ENCODE measurements around the gene BTNL3.

BTNL3 gene

DNA sequence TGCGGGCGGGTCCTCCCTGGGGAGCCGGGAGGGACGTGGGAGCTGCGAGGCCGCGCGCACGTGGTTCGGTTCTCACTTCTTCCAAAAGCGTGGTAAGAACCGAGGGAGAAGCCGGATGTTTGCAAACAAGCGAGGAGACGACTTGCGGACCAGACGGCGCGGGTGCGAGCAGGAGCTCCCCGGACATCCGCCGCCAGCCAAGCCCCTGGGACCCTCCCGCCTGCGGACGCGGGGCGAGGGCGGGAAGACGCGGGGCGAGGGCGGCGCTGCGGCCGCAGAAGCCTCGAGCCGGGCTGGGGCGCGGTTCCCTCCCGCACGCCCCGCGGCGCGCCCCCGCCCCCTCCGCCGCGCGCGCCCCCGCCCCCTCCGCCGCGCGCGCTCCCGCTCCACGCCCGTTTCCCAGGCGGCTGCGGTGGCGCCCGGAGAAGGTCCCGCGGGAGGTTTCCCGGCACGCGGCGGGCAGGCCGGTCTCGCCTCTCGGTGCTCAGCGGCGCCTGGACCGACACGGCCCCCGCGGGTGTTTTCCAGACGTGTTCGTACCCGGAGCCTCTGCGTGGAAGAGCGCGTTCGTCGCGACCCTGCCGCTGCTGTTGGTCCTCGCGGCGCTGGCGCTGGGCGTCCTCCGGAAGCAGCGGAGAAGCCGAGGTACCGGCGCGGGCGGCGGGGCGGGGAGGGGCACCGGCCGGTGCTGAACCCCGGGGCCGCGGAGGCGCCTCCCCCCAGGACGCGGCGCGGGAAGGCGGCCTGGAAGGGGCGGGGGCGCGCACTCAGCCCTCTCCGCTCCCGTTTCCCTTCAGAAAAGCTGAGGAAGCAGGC, 64.2 kb downstream of the BTNL3 start:
- Mint-ChIP-seq H3K9me3 (peaks cover 2% of the 10 kb centered on the region), H3K27ac (no peak overlapping the region)

DNA sequence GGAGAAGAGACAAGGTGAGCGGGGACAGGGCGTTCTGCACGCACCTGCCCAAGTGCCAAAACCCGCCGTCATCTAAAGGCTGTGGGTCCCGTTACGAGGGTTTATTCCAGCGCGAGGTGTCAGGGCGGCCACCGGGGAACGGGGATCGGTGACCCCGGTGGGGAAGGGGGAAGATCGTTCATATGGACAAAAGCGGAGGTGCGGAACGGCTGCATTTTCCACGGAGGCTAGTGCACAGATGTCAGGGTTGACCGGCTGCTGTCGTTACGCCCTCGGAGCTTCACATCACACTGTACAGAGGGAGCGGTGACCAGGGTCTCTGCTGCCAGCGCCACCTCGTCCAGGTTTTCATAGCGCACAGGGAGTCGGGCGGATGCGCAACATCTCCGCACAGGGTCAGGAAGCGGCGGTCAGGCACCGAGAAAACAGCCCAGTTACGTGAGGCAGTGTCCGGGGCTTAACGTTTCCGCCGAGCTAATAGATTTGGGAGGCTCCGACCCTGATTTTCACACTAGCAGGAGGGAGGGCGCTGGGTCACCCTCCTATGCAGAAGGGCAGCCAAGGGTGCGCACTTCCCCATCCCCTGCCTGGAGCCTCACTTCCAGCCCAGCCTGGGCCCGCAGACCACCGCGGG, 65.0 kb downstream of the BTNL3 start:
- Mint-ChIP-seq H3K4me3 (peak overlapping the region; percentile 69 to 79 (median 79)), H3K36me3 (ENCODE audit: low read depth) (no peaks in the 10 kb centered on the region), H3K4me1 (peaks cover 26% of the 10 kb centered on the region), H3K9me3 (peaks cover 2% of the 10 kb centered on the region), H3K27me3 (ENCODE audit: low read depth) (peaks cover 96% of the 10 kb centered on the region), H3K27ac (no peak overlapping the region)
- TF ChIP-seq, protein P1, sequence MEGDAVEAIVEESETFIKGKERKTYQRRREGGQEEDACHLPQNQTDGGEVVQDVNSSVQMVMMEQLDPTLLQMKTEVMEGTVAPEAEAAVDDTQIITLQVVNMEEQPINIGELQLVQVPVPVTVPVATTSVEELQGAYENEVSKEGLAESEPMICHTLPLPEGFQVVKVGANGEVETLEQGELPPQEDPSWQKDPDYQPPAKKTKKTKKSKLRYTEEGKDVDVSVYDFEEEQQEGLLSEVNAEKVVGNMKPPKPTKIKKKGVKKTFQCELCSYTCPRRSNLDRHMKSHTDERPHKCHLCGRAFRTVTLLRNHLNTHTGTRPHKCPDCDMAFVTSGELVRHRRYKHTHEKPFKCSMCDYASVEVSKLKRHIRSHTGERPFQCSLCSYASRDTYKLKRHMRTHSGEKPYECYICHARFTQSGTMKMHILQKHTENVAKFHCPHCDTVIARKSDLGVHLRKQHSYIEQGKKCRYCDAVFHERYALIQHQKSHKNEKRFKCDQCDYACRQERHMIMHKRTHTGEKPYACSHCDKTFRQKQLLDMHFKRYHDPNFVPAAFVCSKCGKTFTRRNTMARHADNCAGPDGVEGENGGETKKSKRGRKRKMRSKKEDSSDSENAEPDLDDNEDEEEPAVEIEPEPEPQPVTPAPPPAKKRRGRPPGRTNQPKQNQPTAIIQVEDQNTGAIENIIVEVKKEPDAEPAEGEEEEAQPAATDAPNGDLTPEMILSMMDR (IDR thresholded peaks at IDR 0.05; ENCODE audit: unreplicated experiment in 3 of 3) = no peak

More for the DNA sequence above, 64.2 kb downstream of the BTNL3 start:
- Mint-ChIP-seq H3K4me3 (peak overlapping the region; percentile 83 to 84 (median 83)), H3K36me3 (ENCODE audit: low read depth) (peaks cover 3% of the 10 kb centered on the region), H3K27me3 (ENCODE audit: low read depth) (peaks cover 92% of the 10 kb centered on the region), H3K4me1 (peaks cover 26% of the 10 kb centered on the region)
- TF ChIP-seq, protein P1 (IDR thresholded peaks at IDR 0.05; ENCODE audit: unreplicated experiment in 3 of 3) = no peak

DNA sequence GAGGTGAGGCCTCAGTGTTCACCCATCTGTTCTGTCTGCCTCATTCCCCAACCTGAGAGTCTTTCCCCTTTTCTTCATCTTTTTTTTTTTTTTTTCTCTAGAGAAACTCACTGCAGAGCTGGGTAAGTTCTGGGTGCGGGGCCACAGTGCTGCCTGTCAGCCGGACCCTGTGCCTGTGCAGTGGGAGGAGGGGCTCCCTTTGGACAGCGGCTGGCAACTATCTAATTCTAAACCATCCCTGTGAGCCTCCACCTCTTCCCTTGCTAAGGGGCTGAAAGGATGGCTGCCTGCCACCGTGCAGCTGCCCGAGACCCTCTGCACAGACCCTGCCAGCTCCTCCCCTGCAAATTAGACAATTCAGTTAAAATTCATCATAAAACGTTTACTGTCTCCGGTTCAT, 65.5 kb downstream of the BTNL3 start:
- Mint-ChIP-seq H3K9me3 (peaks cover 2% of the 10 kb centered on the region), H3K27me3 (ENCODE audit: low read depth) (peaks cover 97% of the 10 kb centered on the region), H3K4me3 (peak overlapping the region; percentile 69 to 79 (median 79)), H3K27ac (no peak overlapping the region), H3K4me1 (peaks cover 26% of the 10 kb centered on the region), H3K36me3 (ENCODE audit: low read depth) (no peaks in the 10 kb centered on the region)
- TF ChIP-seq, protein P1 (IDR thresholded peaks at IDR 0.05; ENCODE audit: unreplicated experiment in 3 of 3) = no peak

DNA sequence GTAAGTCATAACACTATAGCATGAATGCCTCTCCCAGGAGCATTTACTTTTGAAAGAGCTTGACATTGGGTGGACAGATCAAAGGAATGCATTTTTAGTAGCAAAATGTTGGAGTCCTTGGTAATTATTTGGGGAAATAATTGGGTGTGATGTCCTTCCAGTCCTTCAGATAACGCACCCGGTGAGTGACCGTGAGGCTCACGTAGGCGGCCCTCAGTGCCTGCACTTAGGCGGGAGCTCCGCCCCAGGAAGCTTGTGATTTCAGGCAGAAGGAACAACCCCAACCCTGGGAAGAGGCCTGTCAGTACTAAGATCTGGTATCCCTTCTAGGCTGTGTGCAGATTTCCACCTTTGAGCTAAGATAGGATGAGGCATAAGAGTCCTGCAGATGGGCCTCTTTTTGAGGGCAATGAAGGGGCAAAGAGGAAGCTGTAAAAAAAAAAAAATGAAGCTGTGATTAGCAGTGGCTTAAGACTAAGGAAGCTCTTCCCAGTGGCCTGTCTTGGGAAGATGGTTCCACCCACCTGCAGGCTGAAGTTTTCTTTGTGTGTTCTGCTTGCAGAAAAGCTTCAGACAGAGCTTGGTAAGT, 66.3 kb downstream of the BTNL3 start:
- Mint-ChIP-seq H3K4me3 (peak overlapping the region in 2 of 3 experiments; percentile 69 to 79), H3K9me3 (peaks cover 2% of the 10 kb centered on the region), H3K27ac (no peak overlapping the region), H3K27me3 (ENCODE audit: low read depth) (peaks cover 97% of the 10 kb centered on the region), H3K36me3 (ENCODE audit: low read depth) (no peaks in the 10 kb centered on the region), H3K4me1 (peaks cover 26% of the 10 kb centered on the region)
- TF ChIP-seq, protein P1 (IDR thresholded peaks at IDR 0.05; ENCODE audit: unreplicated experiment in 3 of 3) = no peak

Measured in nephron (organoid).